Left lobe of liver (tissue), 2 donors: ENCODE measurements around the gene ABRAXAS1. TPM values are rescaled to one million over a fixed set of nuclear protein-coding genes. Genes with fewer than 3 reads are reported as not detected.
A peak's percentile ranks its signal among the peaks of the same experiment; 100 is the strongest.
"Not testable (repeated sequence)": the region's sequence is repeated elsewhere in the genome, so short reads cannot be mapped to it uniquely, and the experiment has no call there.

Experiments
- ATAC-seq: fragments of 200-7000 bp; cut with Tn5 transposase; one replicate; pipeline ENCODE4 v1.9.1; 2020; ENCODE audit warnings: mild to moderate bottlenecking, moderate library complexity
- DNase-seq: peaks from one replicate; pipeline ENCODE4 v3.0.0-alpha.2; 2020; ENCODE audit warnings: low spot score
- total RNA-seq: library from RNA; stranded (reverse); gene quantifications from one replicate; pipeline ENCODE4 v1.2.1, GENCODE V29; 2021
- donor health status: DM: no; HTN: no; CAD: no; lungs with moderate emphysema.
- donor health status: DM: no; HTN: yes; CAD: no.

Gene ABRAXAS1
- 1.8 TPM for total RNA-seq

GRCh38 chr4:83484500-83485461, at the start of gene ABRAXAS1:
Gene ABRAXAS1, minus strand, starts transcription at chr4:83485100. Its CDS starts 28 bp downstream, at chr4:83485072.
- peak; percentile 94 for DNase-seq
- ATAC-seq: peak; percentile 99

- no peak for ATAC-seq
These were observed 42.8 kb upstream of the ABRAXAS1 start for GRCh38 chr4:83527671-83528070.

GRCh38 chr4:83522239-83522638, 37.3 kb upstream of the ABRAXAS1 start:
- DNase-seq: no peak
- ATAC-seq: no peak

More at GRCh38 chr4:83527671-83528070, 42.8 kb upstream of the ABRAXAS1 start:
- DNase-seq: no peak

GRCh38 chr4:83516042-83516772, 31.3 kb upstream of the ABRAXAS1 start:
- DNase-seq (no peak), ATAC-seq (no peak)

GRCh38 chr4:83510442-83510841, 25.5 kb upstream of the ABRAXAS1 start:
- ATAC-seq: no peak

GRCh38 chr4:83509156-83509585, 24.3 kb upstream of the ABRAXAS1 start:
- peak; percentile 87 for ATAC-seq
- peak; percentile 65 for DNase-seq

More at GRCh38 chr4:83510442-83510841, 25.5 kb upstream of the ABRAXAS1 start:
- no peak for DNase-seq

- ATAC-seq: no peak
These were observed 20.1 kb upstream of the ABRAXAS1 start for GRCh38 chr4:83504996-83505395.

GRCh38 chr4:83504503-83504902, 19.6 kb upstream of the ABRAXAS1 start:
- ATAC-seq (no peak), DNase-seq (no peak)

More at GRCh38 chr4:83504996-83505395, 20.1 kb upstream of the ABRAXAS1 start:
- DNase-seq: no peak

- DNase-seq (no peak), ATAC-seq (no peak)
These were observed 19.1 kb upstream of the ABRAXAS1 start for GRCh38 chr4:83503974-83504373.

- DNase-seq, ATAC-seq: not testable (repeated sequence)
These were observed 16.8 kb upstream of the ABRAXAS1 start for GRCh38 chr4:83501671-83502070.

GRCh38 chr4:83498187-83498586, 13.3 kb upstream of the ABRAXAS1 start:
- DNase-seq (no peak), ATAC-seq (no peak)

GRCh38 chr4:83496085-83496917, 11.4 kb upstream of the ABRAXAS1 start:
- ATAC-seq, DNase-seq: not testable (repeated sequence)

- DNase-seq (no peak), ATAC-seq (peak; percentile 36)
These were observed 6.1 kb upstream of the ABRAXAS1 start for GRCh38 chr4:83490876-83491450.

GRCh38 chr4:83489711-83490326, 4.9 kb upstream of the ABRAXAS1 start:
- no peak for ATAC-seq
- DNase-seq: no peak

GRCh38 chr4:83486457-83487129, 1.7 kb upstream of the ABRAXAS1 start:
- DNase-seq (no peak), ATAC-seq (no peak)

- DNase-seq (no peak), ATAC-seq (no peak)
These were observed 10.9 kb downstream of the ABRAXAS1 start for GRCh38 chr4:83473966-83474365.

GRCh38 chr4:83473423-83473822, 11.5 kb downstream of the ABRAXAS1 start:
- DNase-seq (no peak), ATAC-seq (no peak)

- ATAC-seq (no peak), DNase-seq (no peak)
These were observed 28.8 kb downstream of the ABRAXAS1 start for GRCh38 chr4:83456184-83456501.
